H1 (cell line): ENCODE measurements around the gene PKIB. TPM values are rescaled to one million over a fixed set of nuclear protein-coding genes. Genes with fewer than 3 reads are reported as not detected.

Source experiments
- polyA plus RNA-seq, 7 experiments: library from polyadenylated mRNA; depleted of rRNA in 3 of 7; stranded (reverse) in 5 of 7; unstranded in 2 of 7; fragments of >200 nt in 5 of 7; fragments of 200-250 nt in 2 of 7; gene quantifications; 1 replicate in 5 of 7; 2 replicates in 1 of 7; 4 replicates in 1 of 7; pipeline versions ENCODE4 v1.2.1 to v1.2.3, GENCODE V29; 2011 to 2013; ENCODE audit warnings: missing spikeins in 2 of 7, mixed read lengths in 2 of 7
- total RNA-seq: library from RNA; stranded (reverse); fragmentation: NEBNext Ultra II Directional; extraction: Animal tissue kit (Norgen Biotek cat#: 25700); gene quantifications from 2 replicates; pipeline ENCODE4 v1.2.1, GENCODE V29; 2021
- TF ChIP-seq, protein P1 (sequence below): fragments of 300-600 bp; sonication (generic); IDR thresholded peaks from 2 replicates; pipeline ENCODE4 v1.7.1; 2012; ENCODE audit warnings: low read length, moderate library complexity, mild to moderate bottlenecking, inconsistent platforms; ENCODE audit not compliant: insufficient replicate concordance

PKIB gene
- total and polyA plus RNA-seq, 2 of the 8 experiments (the other 6 are each of a cell fraction or from before 2014, with no cell fraction given): 13.5 to 73.3 TPM

DNA sequence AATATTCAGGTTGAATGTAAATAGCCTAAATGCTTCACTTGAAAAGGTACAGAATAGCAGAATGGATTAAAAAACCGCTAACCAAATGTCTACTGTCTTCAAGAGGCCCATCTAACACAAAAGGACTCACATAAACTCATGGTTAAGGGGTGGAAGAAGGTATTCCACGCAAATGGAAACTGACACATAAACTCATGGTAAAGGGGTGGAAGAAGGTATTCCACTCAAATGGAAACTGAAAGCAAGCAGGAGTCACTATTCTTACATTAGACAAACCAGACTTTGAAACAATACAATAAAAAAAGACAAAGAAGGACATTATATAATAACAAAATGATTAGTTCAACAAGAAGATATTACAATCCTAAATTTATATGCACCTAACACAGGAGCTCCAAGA, 38.3 kb upstream of the PKIB start (continued):
- TF ChIP-seq, protein P1, sequence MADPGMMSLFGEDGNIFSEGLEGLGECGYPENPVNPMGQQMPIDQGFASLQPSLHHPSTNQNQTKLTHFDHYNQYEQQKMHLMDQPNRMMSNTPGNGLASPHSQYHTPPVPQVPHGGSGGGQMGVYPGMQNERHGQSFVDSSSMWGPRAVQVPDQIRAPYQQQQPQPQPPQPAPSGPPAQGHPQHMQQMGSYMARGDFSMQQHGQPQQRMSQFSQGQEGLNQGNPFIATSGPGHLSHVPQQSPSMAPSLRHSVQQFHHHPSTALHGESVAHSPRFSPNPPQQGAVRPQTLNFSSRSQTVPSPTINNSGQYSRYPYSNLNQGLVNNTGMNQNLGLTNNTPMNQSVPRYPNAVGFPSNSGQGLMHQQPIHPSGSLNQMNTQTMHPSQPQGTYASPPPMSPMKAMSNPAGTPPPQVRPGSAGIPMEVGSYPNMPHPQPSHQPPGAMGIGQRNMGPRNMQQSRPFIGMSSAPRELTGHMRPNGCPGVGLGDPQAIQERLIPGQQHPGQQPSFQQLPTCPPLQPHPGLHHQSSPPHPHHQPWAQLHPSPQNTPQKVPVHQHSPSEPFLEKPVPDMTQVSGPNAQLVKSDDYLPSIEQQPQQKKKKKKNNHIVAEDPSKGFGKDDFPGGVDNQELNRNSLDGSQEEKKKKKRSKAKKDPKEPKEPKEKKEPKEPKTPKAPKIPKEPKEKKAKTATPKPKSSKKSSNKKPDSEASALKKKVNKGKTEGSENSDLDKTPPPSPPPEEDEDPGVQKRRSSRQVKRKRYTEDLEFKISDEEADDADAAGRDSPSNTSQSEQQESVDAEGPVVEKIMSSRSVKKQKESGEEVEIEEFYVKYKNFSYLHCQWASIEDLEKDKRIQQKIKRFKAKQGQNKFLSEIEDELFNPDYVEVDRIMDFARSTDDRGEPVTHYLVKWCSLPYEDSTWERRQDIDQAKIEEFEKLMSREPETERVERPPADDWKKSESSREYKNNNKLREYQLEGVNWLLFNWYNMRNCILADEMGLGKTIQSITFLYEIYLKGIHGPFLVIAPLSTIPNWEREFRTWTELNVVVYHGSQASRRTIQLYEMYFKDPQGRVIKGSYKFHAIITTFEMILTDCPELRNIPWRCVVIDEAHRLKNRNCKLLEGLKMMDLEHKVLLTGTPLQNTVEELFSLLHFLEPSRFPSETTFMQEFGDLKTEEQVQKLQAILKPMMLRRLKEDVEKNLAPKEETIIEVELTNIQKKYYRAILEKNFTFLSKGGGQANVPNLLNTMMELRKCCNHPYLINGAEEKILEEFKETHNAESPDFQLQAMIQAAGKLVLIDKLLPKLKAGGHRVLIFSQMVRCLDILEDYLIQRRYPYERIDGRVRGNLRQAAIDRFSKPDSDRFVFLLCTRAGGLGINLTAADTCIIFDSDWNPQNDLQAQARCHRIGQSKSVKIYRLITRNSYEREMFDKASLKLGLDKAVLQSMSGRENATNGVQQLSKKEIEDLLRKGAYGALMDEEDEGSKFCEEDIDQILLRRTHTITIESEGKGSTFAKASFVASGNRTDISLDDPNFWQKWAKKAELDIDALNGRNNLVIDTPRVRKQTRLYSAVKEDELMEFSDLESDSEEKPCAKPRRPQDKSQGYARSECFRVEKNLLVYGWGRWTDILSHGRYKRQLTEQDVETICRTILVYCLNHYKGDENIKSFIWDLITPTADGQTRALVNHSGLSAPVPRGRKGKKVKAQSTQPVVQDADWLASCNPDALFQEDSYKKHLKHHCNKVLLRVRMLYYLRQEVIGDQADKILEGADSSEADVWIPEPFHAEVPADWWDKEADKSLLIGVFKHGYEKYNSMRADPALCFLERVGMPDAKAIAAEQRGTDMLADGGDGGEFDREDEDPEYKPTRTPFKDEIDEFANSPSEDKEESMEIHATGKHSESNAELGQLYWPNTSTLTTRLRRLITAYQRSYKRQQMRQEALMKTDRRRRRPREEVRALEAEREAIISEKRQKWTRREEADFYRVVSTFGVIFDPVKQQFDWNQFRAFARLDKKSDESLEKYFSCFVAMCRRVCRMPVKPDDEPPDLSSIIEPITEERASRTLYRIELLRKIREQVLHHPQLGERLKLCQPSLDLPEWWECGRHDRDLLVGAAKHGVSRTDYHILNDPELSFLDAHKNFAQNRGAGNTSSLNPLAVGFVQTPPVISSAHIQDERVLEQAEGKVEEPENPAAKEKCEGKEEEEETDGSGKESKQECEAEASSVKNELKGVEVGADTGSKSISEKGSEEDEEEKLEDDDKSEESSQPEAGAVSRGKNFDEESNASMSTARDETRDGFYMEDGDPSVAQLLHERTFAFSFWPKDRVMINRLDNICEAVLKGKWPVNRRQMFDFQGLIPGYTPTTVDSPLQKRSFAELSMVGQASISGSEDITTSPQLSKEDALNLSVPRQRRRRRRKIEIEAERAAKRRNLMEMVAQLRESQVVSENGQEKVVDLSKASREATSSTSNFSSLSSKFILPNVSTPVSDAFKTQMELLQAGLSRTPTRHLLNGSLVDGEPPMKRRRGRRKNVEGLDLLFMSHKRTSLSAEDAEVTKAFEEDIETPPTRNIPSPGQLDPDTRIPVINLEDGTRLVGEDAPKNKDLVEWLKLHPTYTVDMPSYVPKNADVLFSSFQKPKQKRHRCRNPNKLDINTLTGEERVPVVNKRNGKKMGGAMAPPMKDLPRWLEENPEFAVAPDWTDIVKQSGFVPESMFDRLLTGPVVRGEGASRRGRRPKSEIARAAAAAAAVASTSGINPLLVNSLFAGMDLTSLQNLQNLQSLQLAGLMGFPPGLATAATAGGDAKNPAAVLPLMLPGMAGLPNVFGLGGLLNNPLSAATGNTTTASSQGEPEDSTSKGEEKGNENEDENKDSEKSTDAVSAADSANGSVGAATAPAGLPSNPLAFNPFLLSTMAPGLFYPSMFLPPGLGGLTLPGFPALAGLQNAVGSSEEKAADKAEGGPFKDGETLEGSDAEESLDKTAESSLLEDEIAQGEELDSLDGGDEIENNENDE: no peak
